IPS-20b (cell line): ENCODE data around the gene CEACAM19.

ENCODE experiments used
- H3K27ac ChIP-seq: one replicate; pipeline ENCODE4 v1.5.1; 2013; ENCODE audit warnings: low read length
- H3K27me3 ChIP-seq: 2 replicates; pipeline ENCODE4 v1.6.1; 2013; ENCODE audit warnings: mild to moderate bottlenecking, low read length, inconsistent platforms; ENCODE audit not compliant: insufficient read depth
- H3K36me3 ChIP-seq: 2 replicates; pipeline ENCODE4 v1.6.1; 2013; ENCODE audit warnings: low read depth, mild to moderate bottlenecking, inconsistent platforms, low read length, moderate library complexity; ENCODE audit not compliant: insufficient read depth
- H3K4me1 ChIP-seq: 2 replicates; pipeline ENCODE4 v1.6.1; 2013; ENCODE audit warnings: mild to moderate bottlenecking, control low read depth, inconsistent platforms, low read length, moderate library complexity; ENCODE audit not compliant: insufficient read depth
- H3K4me3 ChIP-seq: 2 replicates; pipeline ENCODE4 v1.5.1; 2013; ENCODE audit warnings: mild to moderate bottlenecking, low read length, inconsistent platforms
- H3K9ac ChIP-seq: 2 replicates; pipeline ENCODE4 v1.6.1; 2013; ENCODE audit warnings: low read depth, mild to moderate bottlenecking, inconsistent platforms, low read length, moderate library complexity
- H3K9me3 ChIP-seq: 2 replicates; pipeline ENCODE4 v1.6.1; 2013; ENCODE audit warnings: mild to moderate bottlenecking, low read depth, low read length, inconsistent platforms; ENCODE audit not compliant: insufficient read depth

The CEACAM19 gene

GRCh38 chr19:44635581-44636438 is 35.5 kb upstream of the CEACAM19 start:
- Histone ChIP-seq H3K27ac (no peak overlapping the region), H3K36me3 (no peaks in the 10 kb centered on the region), H3K27me3 (no peaks in the 10 kb centered on the region), H3K9me3 (no peaks in the 10 kb centered on the region), H3K4me1 (peaks cover 4% of the 10 kb centered on the region; the same call in 1 of the 2 replicates), H3K9ac (no peak overlapping the region), H3K4me3 (no peak overlapping the region)

- no peak overlapping the region for H3K27ac ChIP-seq
- no peaks in the 10 kb centered on the region for H3K27me3 ChIP-seq
- no peaks in the 10 kb centered on the region for H3K36me3 ChIP-seq
These were observed 34.6 kb upstream of the CEACAM19 start for GRCh38 chr19:44636439-44637389.

GRCh38 chr19:44637390-44637764 is 33.9 kb upstream of the CEACAM19 start:
- no peak overlapping the region for H3K4me3 ChIP-seq
- no peak overlapping the region for H3K9ac ChIP-seq
- H3K36me3 ChIP-seq, result no peaks in the 10 kb centered on the region
- H3K27me3 ChIP-seq, result peaks cover 1% of the 10 kb centered on the region; the same call in 1 of the 2 replicates
- H3K9me3 ChIP-seq, result no peaks in the 10 kb centered on the region
- peaks cover 4% of the 10 kb centered on the region; the same call in 1 of the 2 replicates for H3K4me1 ChIP-seq
- H3K27ac ChIP-seq, result no peak overlapping the region

More at GRCh38 chr19:44636439-44637389, 34.6 kb upstream of the CEACAM19 start:
- H3K4me1 ChIP-seq, result peaks cover 4% of the 10 kb centered on the region; the same call in 1 of the 2 replicates
- H3K9me3 ChIP-seq, result no peaks in the 10 kb centered on the region
- H3K9ac ChIP-seq, result no peak overlapping the region
- no peak overlapping the region for H3K4me3 ChIP-seq

GRCh38 chr19:44640518-44640917 is 30.8 kb upstream of the CEACAM19 start:
- Histone ChIP-seq H3K9ac (no peak overlapping the region), H3K27me3 (peaks cover 15% of the 10 kb centered on the region), H3K4me3 (no peak overlapping the region), H3K27ac (no peak overlapping the region), H3K4me1 (no peaks in the 10 kb centered on the region), H3K9me3 (no peaks in the 10 kb centered on the region), H3K36me3 (no peaks in the 10 kb centered on the region)

GRCh38 chr19:44641501-44642265 is 29.6 kb upstream of the CEACAM19 start:
- no peak overlapping the region for H3K27ac ChIP-seq
- no peak overlapping the region for H3K9ac ChIP-seq
- no peaks in the 10 kb centered on the region for H3K36me3 ChIP-seq
- H3K4me1 ChIP-seq, result no peaks in the 10 kb centered on the region
- no peaks in the 10 kb centered on the region for H3K9me3 ChIP-seq
- H3K27me3 ChIP-seq, result peaks cover 15% of the 10 kb centered on the region
- H3K4me3 ChIP-seq, result no peak overlapping the region

GRCh38 chr19:44642377-44642776 is 28.9 kb upstream of the CEACAM19 start:
- Histone ChIP-seq H3K4me3 (no peak overlapping the region), H3K9ac (no peak overlapping the region), H3K4me1 (no peaks in the 10 kb centered on the region), H3K36me3 (no peaks in the 10 kb centered on the region), H3K9me3 (no peaks in the 10 kb centered on the region), H3K27ac (no peak overlapping the region), H3K27me3 (peaks cover 15% of the 10 kb centered on the region)

- Histone ChIP-seq H3K27me3 (peaks cover 15% of the 10 kb centered on the region), H3K27ac (no peak within 1 kb of the TSS), H3K4me3 (peak within 1 kb of the TSS; percentile 81), H3K4me1 (no peaks in the 10 kb centered on the region), H3K9me3 (no peaks in the 10 kb centered on the region), H3K9ac (peak within 1 kb of the TSS; percentile 75; the same call in 1 of the 2 replicates), H3K36me3 (peaks cover 11% of the 10 kb centered on the region)
These were observed 27.5 kb upstream of the CEACAM19 start, which contains the start of gene PVR for GRCh38 chr19:44643605-44644401. Gene PVR (plus strand): TSS chr19:44643910. CDS start chr19:44644097, 187 bp downstream.

GRCh38 chr19:44644402-44645016 is 26.8 kb upstream of the CEACAM19 start:
- H3K27me3 ChIP-seq, result peaks cover 15% of the 10 kb centered on the region
- peak overlapping the region; percentile 81 for H3K4me3 ChIP-seq
- no peaks in the 10 kb centered on the region for H3K4me1 ChIP-seq
- H3K9ac ChIP-seq, result peak overlapping the region; percentile 75; the same call in 1 of the 2 replicates
- H3K9me3 ChIP-seq, result no peaks in the 10 kb centered on the region
- H3K36me3 ChIP-seq, result peaks cover 18% of the 10 kb centered on the region
- H3K27ac ChIP-seq, result no peak overlapping the region

- H3K9ac ChIP-seq, result no peak overlapping the region
- no peaks in the 10 kb centered on the region for H3K4me1 ChIP-seq
- no peak overlapping the region for H3K27ac ChIP-seq
- peaks cover 15% of the 10 kb centered on the region for H3K27me3 ChIP-seq
- H3K9me3 ChIP-seq, result no peaks in the 10 kb centered on the region
- peaks cover 29% of the 10 kb centered on the region for H3K36me3 ChIP-seq
- no peak overlapping the region for H3K4me3 ChIP-seq
These were observed 25.8 kb upstream of the CEACAM19 start for GRCh38 chr19:44645407-44646048.

- Histone ChIP-seq H3K27me3 (peaks cover 15% of the 10 kb centered on the region), H3K9me3 (no peaks in the 10 kb centered on the region), H3K4me1 (no peaks in the 10 kb centered on the region), H3K27ac (no peak overlapping the region), H3K4me3 (no peak overlapping the region), H3K9ac (no peak overlapping the region), H3K36me3 (peaks cover 34% of the 10 kb centered on the region)
These were observed 25.2 kb upstream of the CEACAM19 start for GRCh38 chr19:44646049-44646416.
